ENCODE data around the gene AOPEP. TPM values are rescaled to one million over a fixed set of nuclear protein-coding genes. Genes with fewer than 3 reads are reported as not detected.

Gene AOPEP
- total RNA-seq, 1 donor from 2014 or later: 75.3 TPM

- Mint-ChIP-seq H3K27ac (ENCODE audit: unreplicated experiment) (peak overlapping the region; percentile 6), H3K27me3 (ENCODE audit: low read depth, unreplicated experiment) (no peaks in the 10 kb centered on the region), H3K4me3 (ENCODE audit: unreplicated experiment) (no peak overlapping the region), H3K9me3 (ENCODE audit: unreplicated experiment) (no peaks in the 10 kb centered on the region), H3K4me1 (ENCODE audit: low read depth, unreplicated experiment) (peaks cover 46% of the 10 kb centered on the region), H3K36me3 (ENCODE audit: low read depth, unreplicated experiment) (peaks cover 48% of the 10 kb centered on the region)
- peak overlapping the region; percentile 95 for H3K27ac ChIP-seq (ENCODE audit: low read depth, low read length)
- DNase-seq (ENCODE audit: low read depth) (no peak), FAIRE-seq (no peak)
- H3K4me2 ChIP-seq (ENCODE audit: low read length): peak overlapping the region; percentile 66
- no peaks in the 10 kb centered on the region for H3K9me3 ChIP-seq (ENCODE audit: insufficient read depth, low read depth, low read length)
- H3K9ac ChIP-seq (ENCODE audit: low read length): peak overlapping the region; percentile 78
- peaks cover 3% of the 10 kb centered on the region for H3K79me2 ChIP-seq (ENCODE audit: insufficient read depth, low read length)
- H2AFZ ChIP-seq (ENCODE audit: low read depth, low read length): no peak overlapping the region
- no peak for TF ChIP-seq EZH2 (IDR thresholded peaks at IDR 0.05; ENCODE audit: insufficient read depth, low read length)
- TF ChIP-seq, protein P1, sequence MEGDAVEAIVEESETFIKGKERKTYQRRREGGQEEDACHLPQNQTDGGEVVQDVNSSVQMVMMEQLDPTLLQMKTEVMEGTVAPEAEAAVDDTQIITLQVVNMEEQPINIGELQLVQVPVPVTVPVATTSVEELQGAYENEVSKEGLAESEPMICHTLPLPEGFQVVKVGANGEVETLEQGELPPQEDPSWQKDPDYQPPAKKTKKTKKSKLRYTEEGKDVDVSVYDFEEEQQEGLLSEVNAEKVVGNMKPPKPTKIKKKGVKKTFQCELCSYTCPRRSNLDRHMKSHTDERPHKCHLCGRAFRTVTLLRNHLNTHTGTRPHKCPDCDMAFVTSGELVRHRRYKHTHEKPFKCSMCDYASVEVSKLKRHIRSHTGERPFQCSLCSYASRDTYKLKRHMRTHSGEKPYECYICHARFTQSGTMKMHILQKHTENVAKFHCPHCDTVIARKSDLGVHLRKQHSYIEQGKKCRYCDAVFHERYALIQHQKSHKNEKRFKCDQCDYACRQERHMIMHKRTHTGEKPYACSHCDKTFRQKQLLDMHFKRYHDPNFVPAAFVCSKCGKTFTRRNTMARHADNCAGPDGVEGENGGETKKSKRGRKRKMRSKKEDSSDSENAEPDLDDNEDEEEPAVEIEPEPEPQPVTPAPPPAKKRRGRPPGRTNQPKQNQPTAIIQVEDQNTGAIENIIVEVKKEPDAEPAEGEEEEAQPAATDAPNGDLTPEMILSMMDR (IDR thresholded peaks at IDR 0.05; ENCODE audit: insufficient read depth, low read depth, low read length): no peak
- H4K20me1 ChIP-seq (ENCODE audit: insufficient read depth, low read length): no peaks in the 10 kb centered on the region
- no peak overlapping the region for H3K4me3 ChIP-seq (ENCODE audit: insufficient read depth, low read depth, low read length)
- no peaks in the 10 kb centered on the region for H3K36me3 ChIP-seq (ENCODE audit: insufficient read depth, low read length)
- peaks cover 41% of the 10 kb centered on the region for H3K4me1 ChIP-seq (ENCODE audit: insufficient read depth, low read length)
- no peaks in the 10 kb centered on the region for H3K27me3 ChIP-seq (ENCODE audit: insufficient read depth, low read length)
Measured at GRCh38 chr9:94927762-94928670, 201.5 kb downstream of the AOPEP start.

- Mint-ChIP-seq H3K9me3 (ENCODE audit: unreplicated experiment) (no peaks in the 10 kb centered on the region), H3K27ac (ENCODE audit: unreplicated experiment) (peak overlapping the region; percentile 6), H3K4me1 (ENCODE audit: low read depth, unreplicated experiment) (peaks cover 41% of the 10 kb centered on the region), H3K36me3 (ENCODE audit: low read depth, unreplicated experiment) (peaks cover 52% of the 10 kb centered on the region), H3K4me3 (ENCODE audit: unreplicated experiment) (no peak overlapping the region), H3K27me3 (ENCODE audit: low read depth, unreplicated experiment) (no peaks in the 10 kb centered on the region)
- Histone ChIP-seq H3K27ac (ENCODE audit: low read depth, low read length) (peak overlapping the region; percentile 95), H3K4me2 (ENCODE audit: low read length) (peak overlapping the region; percentile 66), H3K4me3 (ENCODE audit: insufficient read depth, low read depth, low read length) (no peak overlapping the region), H3K36me3 (ENCODE audit: insufficient read depth, low read length) (no peaks in the 10 kb centered on the region), H3K27me3 (ENCODE audit: insufficient read depth, low read length) (no peaks in the 10 kb centered on the region), H3K9me3 (ENCODE audit: insufficient read depth, low read depth, low read length) (no peaks in the 10 kb centered on the region), H3K4me1 (ENCODE audit: insufficient read depth, low read length) (peaks cover 37% of the 10 kb centered on the region), H2AFZ (ENCODE audit: low read depth, low read length) (no peak overlapping the region), H3K9ac (ENCODE audit: low read length) (peak overlapping the region; percentile 78), H4K20me1 (ENCODE audit: insufficient read depth, low read length) (no peaks in the 10 kb centered on the region), H3K79me2 (ENCODE audit: insufficient read depth, low read length) (peaks cover 3% of the 10 kb centered on the region)
- FAIRE-seq: no peak
- peak; percentile 88 for DNase-seq (ENCODE audit: low read depth)
- TF ChIP-seq EZH2 (IDR thresholded peaks at IDR 0.05; ENCODE audit: insufficient read depth, low read length): no peak
- TF ChIP-seq, protein P1 (IDR thresholded peaks at IDR 0.05; ENCODE audit: insufficient read depth, low read depth, low read length): no peak
Measured at GRCh38 chr9:94928691-94929368, 202.3 kb downstream of the AOPEP start.

Measured in astrocyte (in vitro differentiated cells and primary cell).